Activated T-helper 1 cell treated with anti-CD3 and anti-CD28 coated beads, Interleukin-2, amount 50 U/mL, for 16 hours (primary cell): ENCODE data around the gene SLC2A1.
"Not testable (repeated sequence)": the region's sequence is repeated elsewhere in the genome, so short reads cannot be mapped to it uniquely, and the experiment has no call there.

Source experiments
- DNase-seq, 2 donors: peaks; one replicate each; pipeline ENCODE4 v3.0.0-alpha.2; 2020; ENCODE audit warnings: low read depth in 1 of 2, low spot score in 1 of 2

Gene SLC2A1

DNA sequence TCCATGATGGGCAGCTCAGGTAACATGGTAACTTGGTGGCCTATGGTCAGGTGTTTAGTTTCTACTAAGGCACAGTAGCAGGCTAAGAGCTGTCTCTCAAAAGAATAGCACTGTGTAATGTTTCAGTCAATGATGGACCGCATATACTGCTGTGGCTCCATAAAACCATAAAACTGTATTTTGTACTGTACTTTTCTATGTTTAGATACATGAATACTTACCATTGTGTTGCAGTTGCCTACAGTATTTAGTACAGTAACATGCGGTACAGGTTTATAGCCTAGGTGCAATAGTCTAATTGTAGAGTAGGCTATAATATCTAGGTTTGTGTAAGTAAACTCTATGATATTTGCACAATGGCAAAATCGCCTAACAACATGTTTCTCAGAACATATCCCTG, 50.6 kb downstream of the SLC2A1 start:
- no peak for DNase-seq

DNA sequence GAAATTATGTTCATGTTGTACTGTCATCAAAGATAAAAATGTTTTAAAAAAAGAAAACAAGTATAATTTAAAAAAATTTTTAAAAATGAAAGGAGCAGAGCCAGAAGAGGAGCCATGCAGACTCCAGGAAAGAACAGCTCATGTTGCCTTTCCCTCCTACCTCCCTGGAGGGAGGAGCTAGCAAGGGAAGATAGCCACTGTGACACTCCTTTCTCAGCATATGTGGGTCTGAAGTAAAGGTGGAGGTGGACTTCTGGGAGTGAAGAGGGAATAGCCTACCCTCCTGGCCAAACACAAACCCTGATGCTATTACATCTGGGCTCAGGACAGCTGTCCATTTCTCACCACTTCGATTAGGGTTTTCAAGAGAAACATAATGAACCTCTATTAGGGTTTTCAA, 54.2 kb downstream of the SLC2A1 start:
- DNase-seq = no peak

DNA sequence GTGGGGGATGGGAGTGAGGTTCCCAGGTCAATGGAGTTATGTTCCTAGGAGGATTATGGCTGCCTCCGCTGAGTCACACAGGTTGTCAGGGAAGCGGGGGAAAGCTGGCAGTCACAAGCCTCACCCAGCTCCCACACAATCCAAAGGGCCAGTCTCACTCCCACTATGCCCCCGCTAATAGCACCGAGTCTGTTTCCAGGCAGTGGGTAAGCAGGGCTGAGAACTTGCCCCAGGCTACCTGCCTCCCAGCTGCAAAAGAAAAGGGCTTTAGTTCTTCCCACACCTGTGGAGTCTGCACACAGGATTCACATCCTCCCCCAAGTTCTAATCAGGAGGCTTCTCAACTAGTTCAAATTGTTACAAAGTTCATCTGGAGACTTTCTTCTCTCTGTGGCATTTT, 58.7 kb downstream of the SLC2A1 start:
- DNase-seq = not testable (repeated sequence)

DNA sequence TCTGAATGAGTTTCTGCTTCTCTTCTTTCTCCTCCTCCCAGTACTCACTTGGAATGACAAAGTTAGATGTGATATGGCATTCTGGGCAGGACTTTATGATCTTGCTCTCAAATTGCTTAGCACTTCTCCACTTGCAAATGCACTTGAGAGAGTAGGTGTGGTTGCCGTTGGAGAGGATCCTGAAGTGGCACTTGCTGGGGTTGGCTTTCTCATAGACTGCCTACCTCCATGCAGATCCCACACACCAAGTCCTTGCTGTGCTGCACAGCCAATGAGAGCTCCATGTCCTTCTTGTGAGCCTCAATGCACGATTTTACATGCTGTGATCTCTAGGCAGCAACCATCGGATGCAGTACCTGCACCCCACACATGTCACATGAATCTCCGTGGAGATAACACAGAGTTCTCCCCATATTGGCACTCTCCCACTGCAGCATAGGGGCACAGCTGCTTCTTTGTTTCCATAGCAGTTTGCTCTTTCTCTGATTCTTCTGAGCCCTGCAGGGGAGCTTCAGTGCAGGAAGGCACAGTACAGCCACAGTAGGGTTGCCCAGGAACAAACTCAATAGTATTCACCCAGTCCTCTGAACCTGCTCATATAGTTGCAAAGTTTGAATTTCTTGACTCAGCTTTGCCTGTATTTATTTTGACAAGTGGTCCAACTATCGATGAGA, 67.1 kb downstream of the SLC2A1 start:
- DNase-seq = no peak

DNA sequence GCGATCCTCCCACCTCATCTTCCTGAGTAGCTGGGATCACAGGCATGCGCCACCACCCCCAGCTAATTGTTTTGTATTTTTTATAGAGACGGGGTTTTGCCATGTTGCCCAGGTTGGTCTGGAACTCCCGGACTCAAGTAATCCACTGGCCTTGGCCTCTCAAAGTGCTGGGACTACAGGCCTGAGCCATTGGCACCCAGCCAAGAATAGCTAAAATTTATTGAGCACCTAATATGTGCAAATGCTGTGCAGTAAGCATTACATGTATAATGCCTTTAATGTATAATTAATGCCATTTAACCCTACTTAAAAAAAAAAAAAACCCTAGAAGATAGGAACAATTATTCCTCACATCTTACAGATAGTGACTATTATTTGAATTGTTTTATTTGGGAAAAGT, 69.4 kb downstream of the SLC2A1 start:
- no peak for DNase-seq

DNA sequence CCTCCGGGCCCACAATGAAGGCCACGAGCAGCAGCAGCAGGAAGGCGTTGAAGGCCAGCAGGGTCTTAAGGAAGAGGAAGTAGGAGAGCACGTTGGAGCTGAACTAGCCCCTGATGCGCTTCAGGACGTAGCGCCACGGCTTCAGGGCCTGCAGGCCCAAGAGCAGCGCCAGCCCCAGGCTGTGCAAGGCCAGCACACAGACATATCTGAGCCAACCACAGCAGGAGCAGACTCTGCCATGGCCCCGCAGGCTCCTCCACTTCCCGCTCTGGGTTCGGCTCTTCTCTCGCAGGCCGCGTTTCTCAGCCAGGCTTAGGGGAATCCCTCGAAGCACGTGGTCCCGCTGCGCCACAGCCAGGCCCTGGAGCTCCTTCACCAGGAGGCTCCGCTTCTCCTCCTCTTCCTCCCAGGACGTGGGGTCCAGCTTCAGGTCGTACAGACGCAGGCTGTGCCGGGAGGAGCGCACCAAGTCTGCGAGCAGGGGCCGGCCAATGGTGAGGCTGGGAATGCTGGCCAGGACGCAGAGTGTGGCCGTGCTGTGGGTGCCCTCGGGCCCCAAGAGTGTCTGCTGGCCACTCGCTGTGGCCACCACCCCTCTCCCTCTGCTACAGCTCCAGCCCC, 70.5 kb downstream of the SLC2A1 start:
- DNase-seq = no peak

DNA sequence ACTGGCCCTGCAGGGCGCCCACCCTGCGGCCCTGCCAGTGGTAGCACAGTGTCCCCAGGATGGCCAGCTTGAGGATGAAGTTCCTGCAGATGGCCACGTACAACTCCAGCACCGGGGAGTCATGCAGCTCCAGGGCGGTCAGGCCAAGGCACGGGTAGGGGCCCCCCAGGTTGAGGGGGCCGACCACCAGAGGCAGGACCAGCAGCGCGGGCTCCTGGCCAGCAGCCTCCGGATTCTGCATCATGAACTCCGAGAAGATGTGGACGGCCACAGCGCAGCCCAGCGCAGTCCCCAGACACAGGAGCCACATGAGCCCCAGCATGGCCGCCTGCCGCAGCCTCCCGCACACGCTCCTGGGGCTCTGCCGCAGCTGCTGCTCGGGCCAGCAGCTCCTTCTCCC, 71.3 kb downstream of the SLC2A1 start:
- no peak for DNase-seq

DNA sequence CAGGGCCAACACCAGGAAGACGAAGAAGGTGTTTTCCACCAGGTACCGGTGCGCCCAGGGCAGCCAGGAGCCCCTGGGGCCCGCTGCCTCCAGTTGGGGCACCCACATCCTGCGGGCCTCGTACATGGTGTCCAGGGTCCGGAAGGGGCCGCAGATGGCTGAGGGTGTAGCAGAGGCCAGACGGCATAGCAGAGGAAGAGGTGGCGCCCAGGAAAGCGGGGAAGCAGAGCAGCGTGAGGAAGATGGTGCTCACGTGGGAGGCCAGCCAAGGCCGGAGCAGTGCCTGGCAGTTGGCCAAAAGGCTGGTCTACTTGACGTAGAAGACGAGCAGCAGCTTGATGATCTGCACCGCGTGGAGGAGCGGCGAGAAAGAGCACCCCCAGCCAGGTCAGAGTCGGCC, 71.9 kb downstream of the SLC2A1 start:
- no peak for DNase-seq

DNA sequence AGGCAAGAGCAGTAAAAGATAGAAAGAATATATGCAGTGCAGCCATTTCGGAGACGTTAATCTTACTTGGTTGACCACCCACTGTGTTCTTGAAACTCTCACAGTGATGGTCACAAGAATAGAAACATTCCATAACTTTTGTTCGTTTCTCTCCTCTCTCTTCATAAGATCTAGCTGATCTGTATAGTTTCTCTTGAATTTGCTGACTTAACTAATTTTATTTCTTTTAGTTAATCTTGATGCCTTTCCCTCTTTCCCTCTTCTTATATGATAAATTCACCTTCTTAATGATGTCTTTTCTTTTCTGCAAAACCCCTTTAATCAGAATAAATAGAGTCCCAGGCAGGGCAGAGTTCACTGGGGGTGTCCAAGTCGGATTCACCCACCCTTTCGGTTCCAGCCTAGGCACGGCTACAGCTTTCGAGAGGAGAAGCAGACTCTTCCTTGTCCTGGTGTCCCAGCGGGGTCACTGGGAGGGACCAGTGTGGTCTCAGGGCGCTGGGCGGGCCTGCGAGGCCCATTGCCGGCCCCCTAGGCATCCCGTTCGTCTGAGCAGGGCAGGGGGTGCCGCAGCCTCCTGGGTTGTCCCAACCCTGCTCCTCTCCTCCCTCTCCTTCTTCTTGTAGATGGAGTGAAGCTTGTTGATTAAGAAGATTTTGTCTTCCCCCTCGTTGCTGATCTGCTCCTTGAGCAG, 72.5 kb downstream of the SLC2A1 start:
- DNase-seq = no peak

DNA sequence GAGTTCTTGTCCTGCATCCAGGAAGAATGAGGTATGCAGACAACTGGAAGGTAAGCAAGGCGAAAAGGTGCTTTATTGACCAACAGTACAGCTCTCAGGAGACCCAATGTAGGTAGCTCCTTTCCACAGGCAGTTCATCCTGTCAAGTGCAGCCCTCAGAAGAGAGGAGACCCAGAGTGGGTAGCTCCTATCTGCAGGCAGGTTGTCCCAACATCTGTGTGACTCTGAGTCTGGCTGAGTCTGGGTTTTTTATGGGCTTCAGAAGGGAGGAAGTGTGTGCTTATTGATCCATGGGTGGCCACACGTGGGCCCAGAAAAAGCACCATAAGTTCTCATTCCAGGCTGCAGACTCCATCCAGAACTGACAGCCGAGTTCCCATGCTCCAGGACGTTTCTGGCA, 78.3 kb downstream of the SLC2A1 start:
- no peak for DNase-seq

DNA sequence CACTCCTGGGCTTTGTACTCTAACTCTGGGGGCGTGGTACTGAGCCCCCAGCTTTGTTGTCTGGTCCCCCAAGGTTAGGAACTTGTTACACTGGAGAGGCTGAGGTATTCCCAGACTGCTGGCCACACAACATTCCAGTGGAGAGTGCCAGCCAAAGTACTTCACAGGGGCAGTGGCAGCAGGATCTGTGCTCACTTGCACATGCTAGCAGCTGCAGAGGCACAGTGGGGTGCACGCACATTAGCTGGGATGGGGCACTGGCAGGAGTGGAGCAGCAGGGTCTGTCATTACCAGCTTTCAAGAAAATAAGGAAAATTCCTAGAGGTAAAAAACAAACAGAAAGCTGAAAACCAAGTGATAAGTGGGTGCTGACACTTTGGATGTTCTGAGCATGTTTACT, 81.3 kb downstream of the SLC2A1 start:
- no peak for DNase-seq

DNA sequence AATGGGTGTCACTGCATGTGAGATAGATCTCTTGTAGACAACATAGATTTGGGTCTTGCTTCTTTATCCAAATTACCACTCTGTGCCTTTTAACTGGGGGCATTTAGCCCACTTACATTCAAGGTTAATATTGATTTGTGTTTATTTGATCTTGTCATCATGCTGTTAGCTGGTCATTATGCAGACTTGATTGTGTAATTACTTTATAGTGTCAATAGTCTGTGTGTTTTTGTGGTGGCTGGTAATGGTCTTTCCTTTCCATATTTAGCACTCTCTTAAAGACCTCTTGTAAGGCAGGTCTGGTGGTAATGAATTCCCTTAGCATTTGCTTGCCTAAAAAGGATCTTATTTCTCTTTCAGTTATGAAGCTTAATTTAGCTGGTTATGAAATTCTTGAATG, 82.7 kb downstream of the SLC2A1 start:
- DNase-seq = no peak
